Uterus (tissue), 4 donors: ENCODE results near the gene AP1G1. TPM values are rescaled to one million over a fixed set of nuclear protein-coding genes. Genes with fewer than 3 reads are reported as not detected.

Experiments used
- DNase-seq, 2 donors: peaks; one replicate each; pipeline ENCODE4 v3.0.0-alpha.2; 2019 to 2020
- H3K27ac ChIP-seq, 2 donors: fragments of 200-600 bp; sonication (generic); 1 replicate in 1 of 2; 2 replicates in 1 of 2; pipeline ENCODE4 v1.5.1; 2016 to 2018
- H3K27me3 ChIP-seq, 2 donors: fragments of 200-600 bp; sonication (generic); one replicate each; pipeline ENCODE4 v1.5.1; 2018 to 2019; ENCODE audit warnings: control low read depth in 1 of 2
- H3K36me3 ChIP-seq, 2 donors: fragments of 200-600 bp; sonication (generic); one replicate each; pipeline ENCODE4 v1.5.1; 2019; ENCODE audit warnings: control low read depth in 1 of 2
- H3K4me1 ChIP-seq, 2 donors: fragments of 200-600 bp; sonication (generic); one replicate each; pipeline ENCODE4 v1.5.1; 2018 to 2019; ENCODE audit warnings: control low read depth in 1 of 2
- H3K4me3 ChIP-seq, 2 donors: fragments of 200-600 bp; sonication (generic); 1 replicate in 1 of 2; 2 replicates in 1 of 2; pipeline ENCODE4 v1.5.1; 2018 to 2019; ENCODE audit warnings: mild to moderate bottlenecking in 1 of 2
- H3K9me3 ChIP-seq, 2 donors: fragments of 200-600 bp; sonication (generic); one replicate each; pipeline ENCODE4 v1.5.1; 2019; ENCODE audit warnings: control low read depth in 1 of 2
- CTCF ChIP-seq, 4 experiments: fragments of 200-600 bp in 2 of 4; fragments of 450-650 bp in 2 of 4; sonication (generic) in 2 of 4; IDR thresholded peaks; one replicate each; pipeline ENCODE4 v1.5.1; 2016 to 2019; ENCODE audit warnings: antibody characterized with exemption in 4 of 4, mild to moderate bottlenecking in 2 of 4, moderate library complexity in 1 of 4
- POLR2A ChIP-seq, 2 donors: fragments of 450-650 bp; IDR thresholded peaks; one replicate each; pipeline ENCODE4 v1.6.1; 2016; ENCODE audit warnings: antibody characterized with exemption in 2 of 2, mild to moderate bottlenecking in 1 of 2, moderate library complexity in 1 of 2
- intact Hi-C: fragments of 100-400 bp; cut with DNase I; formaldehyde crosslinking; loops from one replicate; pipeline ENCODE4 v1.15.1; 2023; ENCODE audit warnings: low total_unique reads
- total RNA-seq, 4 donors: library from RNA; depleted of rRNA in 3 of 4; stranded (reverse); fragments of >200 nt in 3 of 4; gene quantifications; one replicate each; pipeline versions ENCODE4 v1.1.0 to v1.2.4, GENCODE V29; 2014 to 2023
- donor health status: DM: yes; HTN: yes; CAD: no.

Gene AP1G1
- total RNA-seq, 4 donors from 2014 or later = 32.5 to 125 (median 56.4) TPM

DNA sequence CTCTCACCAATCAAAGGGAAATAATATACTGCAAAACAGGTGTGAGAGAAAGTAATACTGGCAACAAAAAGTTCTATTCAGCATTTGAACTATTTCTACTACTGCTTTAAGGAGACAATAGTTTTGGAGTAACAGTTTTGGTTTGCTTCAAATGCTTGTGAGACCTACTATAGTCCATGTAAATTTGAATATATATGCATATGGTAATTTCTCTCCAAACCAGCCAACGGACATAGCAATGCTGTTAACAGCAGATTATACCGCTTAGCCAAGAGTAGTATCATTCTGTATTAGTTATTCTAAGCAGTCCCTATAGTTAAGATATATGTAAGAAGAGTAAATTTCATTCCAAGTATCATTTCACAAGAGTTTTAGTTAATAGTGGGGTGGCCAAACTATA lies 102.6 kb downstream of the AP1G1 start:
- DNase-seq = no peak
- Histone ChIP-seq H3K9me3 (no peaks in the 10 kb centered on the region), H3K36me3 (no peaks in the 10 kb centered on the region), H3K27ac (no peak overlapping the region), H3K4me1 (no peaks in the 10 kb centered on the region), H3K4me3 (no peak overlapping the region), H3K27me3 (no peaks in the 10 kb centered on the region)
- intact Hi-C loops = no loop called here
- TF ChIP-seq POLR2A (IDR thresholded peaks at IDR 0.05) (no peak), CTCF (IDR thresholded peaks at IDR 0.05) (no peak)

GRCh38 chr16:71703333-71703732 lies 105.3 kb downstream of the AP1G1 start:
- H3K36me3 ChIP-seq = no peaks in the 10 kb centered on the region
- H3K4me3 ChIP-seq = no peak overlapping the region
- TF ChIP-seq CTCF (IDR thresholded peaks at IDR 0.05) (no peak), POLR2A (IDR thresholded peaks at IDR 0.05) (no peak)
- intact Hi-C loops = no loop called here
- no peaks in the 10 kb centered on the region for H3K4me1 ChIP-seq
- no peak for DNase-seq
- no peaks in the 10 kb centered on the region for H3K27me3 ChIP-seq
- no peak overlapping the region for H3K27ac ChIP-seq
- H3K9me3 ChIP-seq = no peaks in the 10 kb centered on the region

DNA sequence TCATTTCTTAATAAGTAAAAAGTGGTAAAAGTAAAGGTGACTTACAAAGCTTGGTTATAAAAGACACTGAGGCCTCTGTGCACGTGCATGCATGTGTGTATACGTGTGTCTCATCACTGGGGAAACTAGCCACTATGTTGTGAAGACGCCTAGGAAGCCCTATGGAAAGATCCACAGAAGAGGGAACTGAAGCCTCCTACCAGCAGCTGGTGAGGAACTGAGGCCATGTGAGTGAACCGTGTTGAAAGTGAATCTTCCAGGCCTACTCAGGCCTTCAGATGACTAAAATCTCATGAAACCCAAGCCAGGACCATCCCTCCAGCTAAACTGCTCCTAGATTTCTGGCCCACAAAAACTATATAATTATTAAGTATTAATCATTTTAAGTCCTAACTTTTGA lies 107.8 kb downstream of the AP1G1 start:
- no peak overlapping the region for H3K4me3 ChIP-seq
- no peak for TF ChIP-seq CTCF (IDR thresholded peaks at IDR 0.05)
- no peak for TF ChIP-seq POLR2A (IDR thresholded peaks at IDR 0.05)
- DNase-seq = no peak
- intact Hi-C loops = no loop called here
- no peaks in the 10 kb centered on the region for H3K36me3 ChIP-seq
- H3K4me1 ChIP-seq = no peaks in the 10 kb centered on the region
- no peaks in the 10 kb centered on the region for H3K27me3 ChIP-seq
- no peaks in the 10 kb centered on the region for H3K9me3 ChIP-seq
- no peak overlapping the region for H3K27ac ChIP-seq

GRCh38 chr16:71698491-71698890 lies 110.1 kb downstream of the AP1G1 start:
- no peak overlapping the region for H3K27ac ChIP-seq
- H3K36me3 ChIP-seq = no peaks in the 10 kb centered on the region
- intact Hi-C loops = no loop called here
- no peaks in the 10 kb centered on the region for H3K4me1 ChIP-seq
- H3K4me3 ChIP-seq = no peak overlapping the region
- no peak for DNase-seq
- no peaks in the 10 kb centered on the region for H3K27me3 ChIP-seq
- H3K9me3 ChIP-seq = no peaks in the 10 kb centered on the region
- TF ChIP-seq POLR2A (IDR thresholded peaks at IDR 0.05) = no peak
- no peak for TF ChIP-seq CTCF (IDR thresholded peaks at IDR 0.05)

GRCh38 chr16:71693164-71693563 lies 115.5 kb downstream of the AP1G1 start:
- TF ChIP-seq CTCF (IDR thresholded peaks at IDR 0.05) = no peak
- TF ChIP-seq POLR2A (IDR thresholded peaks at IDR 0.05) = no peak
- no peak overlapping the region for H3K27ac ChIP-seq
- DNase-seq = no peak
- no peaks in the 10 kb centered on the region for H3K9me3 ChIP-seq
- no peaks in the 10 kb centered on the region for H3K4me1 ChIP-seq
- no peaks in the 10 kb centered on the region for H3K27me3 ChIP-seq
- H3K4me3 ChIP-seq = no peak overlapping the region
- intact Hi-C loops = no loop called here
- H3K36me3 ChIP-seq = no peaks in the 10 kb centered on the region
